Stimulated activated CD8-positive, alpha-beta memory T cell treated with anti-CD3 and anti-CD28 coated beads, Interleukin-12 subunit alpha, Interleukin-12 subunit beta, amount 100 ng/mL, for 24 hours (primary cell): ENCODE data around the gene RAB8B.
"Not testable (repeated sequence)": the region's sequence is repeated elsewhere in the genome, so short reads cannot be mapped to it uniquely, and the experiment has no call there.

Experiments
- DNase-seq: peaks from one replicate; pipeline ENCODE4 v3.0.0-alpha.2; 2020; ENCODE audit errors: extremely low read depth

The RAB8B gene

GRCh38 chr15:63208824-63209223, 19.4 kb downstream of the RAB8B start:
- DNase-seq, result not testable (repeated sequence)

GRCh38 chr15:63210151-63211091, 21.0 kb downstream of the RAB8B start:
- DNase-seq, result no peak

- DNase-seq, result no peak
Measured at GRCh38 chr15:63211092-63211490, 21.7 kb downstream of the RAB8B start.

- no peak for DNase-seq
Measured at GRCh38 chr15:63211549-63211948, 22.1 kb downstream of the RAB8B start.

GRCh38 chr15:63212050-63213004, 22.9 kb downstream of the RAB8B start:
- DNase-seq, result no peak

- no peak for DNase-seq
Measured at GRCh38 chr15:63218100-63218808, 28.8 kb downstream of the RAB8B start.

- no peak for DNase-seq
Measured at GRCh38 chr15:63219196-63219710, 29.8 kb downstream of the RAB8B start.

GRCh38 chr15:63221346-63221745, 31.9 kb downstream of the RAB8B start:
- DNase-seq, result no peak

GRCh38 chr15:63223463-63223862, 34.1 kb downstream of the RAB8B start:
- DNase-seq, result no peak

- DNase-seq, result no peak
Measured at GRCh38 chr15:63225381-63225780, 36.0 kb downstream of the RAB8B start.

- DNase-seq, result no peak
Measured at GRCh38 chr15:63226155-63226883, 36.9 kb downstream of the RAB8B start.

- DNase-seq, result no peak
Measured at GRCh38 chr15:63226966-63227401, 37.6 kb downstream of the RAB8B start.

- DNase-seq, result no peak
Measured at GRCh38 chr15:63227689-63228088, 38.3 kb downstream of the RAB8B start.

GRCh38 chr15:63231206-63231605, 41.8 kb downstream of the RAB8B start:
- no peak for DNase-seq

- DNase-seq, result no peak
Measured at GRCh38 chr15:63231706-63232105, 42.3 kb downstream of the RAB8B start.

- DNase-seq, result no peak
Measured at GRCh38 chr15:63232405-63232804, 43.0 kb downstream of the RAB8B start.

GRCh38 chr15:63232943-63233342, 43.5 kb downstream of the RAB8B start:
- DNase-seq, result no peak

- DNase-seq, result no peak
Measured at GRCh38 chr15:63233667-63234423, 44.4 kb downstream of the RAB8B start.

- no peak for DNase-seq
Measured at GRCh38 chr15:63234451-63234870, 45.1 kb downstream of the RAB8B start.

- DNase-seq, result no peak
Measured at GRCh38 chr15:63236272-63236671, 46.9 kb downstream of the RAB8B start.
